GM21390 (cell line): ENCODE measurements around the gene POLE.

Experiments used
- ATAC-seq: cut with Tn5 transposase; IDR thresholded peaks from one replicate; pipeline ENCODE4 v1.9.1; 2021; ENCODE audit not compliant: unreplicated experiment

Gene POLE

DNA sequence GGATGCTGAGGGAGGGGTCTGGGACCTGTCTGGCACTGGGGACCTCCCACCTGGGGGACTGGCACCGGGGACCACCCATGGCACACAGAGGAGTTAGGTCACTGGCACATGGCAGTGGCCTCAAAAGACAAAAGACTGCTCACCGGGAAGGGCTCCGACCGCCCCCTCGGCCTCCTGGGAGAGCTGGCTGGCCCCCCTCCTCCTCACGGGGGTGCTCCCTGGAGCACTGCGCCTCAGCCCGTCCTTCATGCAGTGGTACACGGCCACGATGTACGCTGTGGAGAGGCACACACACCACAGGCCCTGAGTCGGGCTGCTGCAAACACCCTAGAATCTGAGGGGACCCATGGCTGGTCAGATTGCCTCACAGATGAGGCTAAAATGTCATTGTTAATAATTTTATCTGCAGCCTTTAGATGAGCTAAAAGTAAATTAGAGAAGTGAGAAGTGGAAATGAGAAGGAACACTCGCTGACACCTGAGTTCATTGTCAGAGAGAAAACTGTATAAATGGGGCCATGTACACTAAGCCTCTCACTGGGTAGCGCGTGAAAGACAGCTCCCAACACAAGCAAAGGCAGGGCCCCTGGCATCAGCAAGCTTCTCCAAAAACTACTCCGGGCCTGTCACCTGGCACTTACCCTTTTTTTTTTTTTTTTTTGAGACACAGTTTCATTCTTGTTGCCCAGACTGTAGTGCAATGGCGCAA lies 54.5 kb downstream of the POLE start:
- no peak for ATAC-seq

DNA sequence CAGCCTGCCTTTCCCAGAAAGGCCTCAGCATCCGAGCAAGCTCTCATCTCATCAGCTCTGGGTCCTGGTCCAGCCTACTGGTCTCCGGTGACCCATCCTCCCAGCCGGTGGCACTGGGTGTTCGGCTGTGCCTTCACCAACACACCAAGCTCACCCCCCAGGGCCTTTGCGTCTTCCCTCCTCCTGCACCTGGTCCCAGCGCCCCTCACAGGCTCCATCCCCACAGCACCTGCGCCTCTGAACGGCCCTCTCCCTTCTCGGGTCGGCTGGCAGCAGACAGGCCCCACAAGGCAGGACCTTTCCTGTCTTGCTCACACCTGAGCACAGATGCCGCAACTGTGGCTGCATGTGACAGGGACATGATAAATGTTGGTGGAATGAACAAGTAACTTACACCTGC lies 55.5 kb downstream of the POLE start:
- ATAC-seq, result no peak

GRCh38 chr12:132630672-132631071 lies 56.5 kb downstream of the POLE start:
- ATAC-seq, result no peak

DNA sequence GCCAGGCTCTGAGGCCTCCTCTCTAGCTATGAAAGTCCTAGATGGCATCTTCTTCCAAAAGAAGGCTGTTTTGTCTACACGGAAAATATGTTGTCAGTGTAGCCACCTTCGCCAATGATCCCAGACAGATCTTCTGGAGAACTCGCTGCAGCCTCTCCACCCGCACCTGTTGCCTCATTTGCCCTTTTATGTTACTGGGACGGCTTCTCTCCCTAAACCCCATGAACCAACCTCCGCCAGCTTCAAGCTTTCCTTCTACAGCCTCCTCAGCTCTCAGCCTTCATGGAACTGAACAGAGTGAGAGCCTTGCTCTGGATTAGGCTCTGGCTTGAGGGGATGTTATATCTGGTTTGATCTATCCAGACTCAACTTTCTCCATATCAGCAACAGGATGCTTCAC lies 57.8 kb downstream of the POLE start:
- no peak for ATAC-seq

- no peak for ATAC-seq
These were observed 61.3 kb downstream of the POLE start for GRCh38 chr12:132625731-132626430.

DNA sequence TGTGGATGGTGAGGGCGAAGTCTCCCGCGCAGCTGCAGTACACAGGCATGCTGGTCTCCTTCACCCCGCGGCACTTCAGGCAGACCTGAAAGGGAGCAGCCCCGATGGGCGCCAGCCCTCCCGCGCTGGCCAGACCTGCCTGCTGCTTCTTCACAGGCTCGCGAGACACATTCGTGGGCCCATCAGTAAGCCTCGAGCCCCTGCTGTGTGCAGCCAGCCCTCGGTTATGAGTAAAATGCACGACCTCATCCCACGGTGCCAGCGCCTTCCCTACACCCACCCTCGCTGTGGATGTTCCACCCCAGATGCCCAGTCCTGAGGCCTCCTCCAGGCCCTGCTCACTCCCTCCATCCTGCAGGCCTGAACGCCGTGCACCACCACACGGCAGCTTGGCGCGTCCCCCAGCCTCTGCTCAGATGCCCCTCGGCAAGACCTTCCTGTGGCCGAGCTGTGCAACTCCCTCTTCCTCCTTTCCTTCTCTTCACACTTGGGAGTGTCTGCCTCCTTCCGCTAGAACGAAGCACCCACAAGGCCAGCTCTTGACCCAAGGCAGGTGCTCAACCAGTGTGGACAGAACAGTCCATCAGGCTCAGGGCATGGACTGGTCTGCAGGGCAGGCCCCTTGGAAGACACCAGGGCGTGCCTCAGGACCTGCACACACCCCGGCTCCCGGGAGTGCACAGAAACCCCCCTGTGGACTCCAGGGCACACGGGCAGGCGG lies 62.1 kb downstream of the POLE start:
- ATAC-seq, result no peak

GRCh38 chr12:132624186-132624855 lies 62.8 kb downstream of the POLE start:
- no peak for ATAC-seq

GRCh38 chr12:132623072-132623869 lies 63.9 kb downstream of the POLE start:
- no peak for ATAC-seq

GRCh38 chr12:132622437-132623071 lies 64.6 kb downstream of the POLE start:
- ATAC-seq, result no peak

DNA sequence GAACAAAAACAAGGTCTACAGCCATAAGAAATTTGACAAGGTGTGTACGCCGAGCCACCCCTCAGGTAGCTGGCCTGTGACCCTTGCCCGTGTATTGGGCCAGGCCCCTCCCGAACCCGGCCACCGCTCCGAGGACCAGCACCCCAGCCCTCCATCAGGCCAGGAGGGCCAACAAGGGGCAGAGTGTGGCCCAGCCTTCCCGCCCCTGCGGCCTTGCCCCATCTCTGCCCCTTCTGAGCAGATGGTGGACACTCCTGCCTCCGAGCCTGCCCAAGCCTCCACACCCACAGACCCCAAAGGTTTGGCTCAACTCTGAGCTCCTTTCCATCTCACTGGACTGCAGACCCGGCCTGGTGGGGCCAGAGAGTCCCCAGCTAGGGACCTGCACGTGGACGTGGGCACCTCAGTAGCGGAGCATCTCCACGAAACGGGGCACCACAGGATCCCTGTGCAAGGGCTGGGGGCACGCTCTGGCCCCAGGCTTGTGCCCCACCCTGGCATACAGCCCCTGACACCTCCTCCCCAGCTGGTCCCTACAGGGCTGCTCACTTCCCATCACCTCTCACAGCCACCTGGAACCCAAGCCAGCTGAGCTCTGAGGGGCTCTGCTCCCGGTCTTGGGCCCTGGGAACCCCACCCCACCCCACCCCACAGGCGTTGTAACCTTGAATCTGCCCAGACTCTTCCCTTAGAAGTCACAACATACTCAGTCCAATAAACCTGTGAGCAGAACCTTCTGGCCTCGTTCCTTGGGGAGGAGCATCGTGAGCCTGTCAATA lies 65.3 kb downstream of the POLE start:
- ATAC-seq, result no peak

DNA sequence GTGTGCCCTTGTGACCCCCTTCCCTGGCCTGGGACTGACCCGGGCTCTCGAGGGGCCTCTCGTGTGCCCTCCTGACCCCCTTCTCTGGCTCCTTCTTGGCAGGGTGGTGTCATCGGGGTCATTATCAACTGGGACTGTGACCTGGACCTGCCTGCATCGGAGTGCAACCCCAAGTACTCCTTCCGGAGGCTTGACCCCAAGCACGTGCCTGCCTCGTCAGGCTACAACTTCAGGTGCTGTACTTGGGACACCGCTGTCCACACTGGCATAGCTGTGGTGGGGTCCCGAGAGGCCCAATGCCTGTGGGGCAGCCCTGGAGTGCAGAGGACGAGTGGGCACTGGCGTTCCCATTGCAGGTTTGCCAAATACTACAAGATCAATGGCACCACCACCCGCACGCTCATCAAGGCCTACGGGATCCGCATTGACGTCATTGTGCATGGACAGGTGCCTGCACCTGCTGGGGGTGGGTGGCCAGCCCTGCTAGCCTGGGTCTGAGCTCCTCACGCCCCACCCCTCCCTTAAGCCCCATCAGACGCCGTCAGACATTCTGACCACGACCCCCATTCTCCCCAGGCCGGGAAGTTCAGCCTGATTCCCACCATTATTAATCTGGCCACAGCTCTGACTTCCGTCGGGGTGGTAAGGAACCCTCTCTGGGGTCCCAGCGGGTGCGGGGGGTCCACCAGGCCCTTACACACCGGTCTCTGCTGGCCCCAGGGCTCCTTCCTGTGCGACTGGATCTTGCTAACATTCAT lies 66.1 kb downstream of the POLE start:
- ATAC-seq, result no peak

DNA sequence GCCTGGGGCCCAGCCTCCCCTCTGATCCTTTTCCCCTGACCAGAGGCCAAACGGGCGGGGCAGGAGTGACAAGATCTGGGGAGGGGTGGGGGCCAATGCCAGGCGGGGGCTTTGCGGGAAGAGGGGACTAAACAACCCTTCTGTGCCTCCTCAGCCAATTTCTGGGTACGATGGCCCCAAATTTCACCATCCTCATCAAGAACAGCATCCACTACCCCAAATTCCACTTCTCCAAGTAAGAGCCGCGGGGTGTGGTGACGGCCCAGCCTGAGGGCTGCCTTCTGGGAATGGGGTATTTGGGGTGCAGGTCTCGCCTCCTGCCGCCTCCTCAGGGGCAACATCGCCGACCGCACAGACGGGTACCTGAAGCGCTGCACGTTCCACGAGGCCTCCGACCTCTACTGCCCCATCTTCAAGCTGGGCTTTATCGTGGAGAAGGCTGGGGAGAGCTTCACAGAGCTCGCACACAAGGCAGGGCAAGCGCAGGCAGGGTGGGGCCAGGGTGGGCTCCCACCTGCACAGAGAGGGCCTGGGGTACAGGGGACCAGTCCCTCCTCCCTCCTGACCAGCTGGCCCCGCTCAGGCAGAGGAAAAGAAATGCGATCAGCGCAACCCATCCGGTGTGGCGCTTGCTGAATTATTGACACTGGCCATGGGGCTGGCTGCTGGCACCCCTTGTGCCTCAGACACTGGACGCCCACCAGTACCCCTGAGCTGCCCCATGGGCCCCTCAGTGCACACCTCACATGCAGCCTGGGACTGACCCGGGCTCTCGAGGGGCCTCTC lies 66.8 kb downstream of the POLE start:
- no peak for ATAC-seq

- no peak for ATAC-seq
These were observed 67.6 kb downstream of the POLE start for GRCh38 chr12:132619386-132620112.

- ATAC-seq, result no peak
These were observed 68.1 kb downstream of the POLE start for GRCh38 chr12:132619071-132619385.

DNA sequence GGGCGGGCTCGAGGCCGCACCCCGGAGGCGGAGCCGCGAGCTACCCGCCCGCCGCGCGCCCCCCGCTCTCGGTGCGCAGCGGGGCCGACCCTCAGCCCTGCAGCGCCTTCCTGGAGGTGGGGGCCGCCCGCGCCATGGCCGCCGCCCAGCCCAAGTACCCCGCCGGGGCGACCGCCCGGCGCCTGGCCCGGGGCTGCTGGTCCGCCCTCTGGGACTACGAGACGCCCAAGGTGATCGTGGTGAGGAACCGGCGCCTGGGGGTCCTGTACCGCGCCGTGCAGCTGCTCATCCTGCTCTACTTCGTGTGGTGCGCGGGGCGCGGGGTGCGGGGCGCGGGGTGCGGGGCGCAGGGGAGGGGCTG lies 68.5 kb downstream of the POLE start, which contains the start of gene P2RX2:
TSS of gene P2RX2 (plus strand) at position 94 of the 361 bp plus-strand sequence. CDS start at position 135, 41 bp downstream.
- no peak for ATAC-seq

- ATAC-seq, result no peak
These were observed 69.1 kb downstream of the POLE start for GRCh38 chr12:132617822-132618682.
